ENCODE measurements around the gene KNOP1. TPM values are rescaled to one million over a fixed set of nuclear protein-coding genes. Genes with fewer than 3 reads are reported as not detected.

Gene KNOP1
- total RNA-seq, 1 donor, result 10.1 TPM

DNA sequence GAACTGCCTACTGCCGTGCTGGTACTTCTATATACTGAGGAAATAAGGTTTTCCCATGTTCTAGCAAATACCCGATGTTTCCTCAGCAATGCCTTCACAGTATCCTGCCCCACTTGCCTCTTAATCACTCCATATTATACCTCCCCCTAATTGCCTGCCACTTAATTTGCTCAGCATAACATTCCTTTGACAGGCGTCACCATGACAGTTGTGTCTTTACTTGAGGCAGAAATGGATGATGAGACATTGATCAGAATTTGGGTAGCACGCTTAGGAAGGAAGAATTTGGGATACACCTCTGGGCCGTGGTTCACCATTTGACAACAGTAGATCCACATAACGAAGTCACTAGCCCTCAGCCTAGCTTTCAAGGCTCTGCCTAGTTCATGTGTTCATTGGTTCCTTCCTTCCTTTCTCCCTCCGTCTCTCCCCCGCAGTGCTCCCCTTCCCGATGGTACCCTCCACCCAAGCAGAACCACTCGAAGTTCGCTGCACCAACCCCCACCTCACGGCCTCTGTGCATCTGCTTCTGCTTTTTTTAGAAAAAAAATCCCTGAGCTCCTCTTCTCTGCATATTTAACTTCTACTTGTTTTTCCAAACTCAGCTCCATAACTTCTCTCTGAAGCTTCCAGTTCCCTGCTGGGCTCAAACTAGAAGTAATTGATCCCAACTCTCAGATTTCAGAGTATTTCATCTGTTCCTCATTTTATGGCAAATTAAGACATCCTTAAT lies 19.4 kb upstream of the KNOP1 start:
- Histone ChIP-seq H3K4me2 (ENCODE audit: insufficient read depth, low read length) (no peak overlapping the region), H2AFZ (ENCODE audit: low read length) (no peak overlapping the region), H3K4me1 (ENCODE audit: insufficient read depth, low read length) (no peaks in the 10 kb centered on the region), H3K79me2 (ENCODE audit: insufficient read depth, low read length) (no peaks in the 10 kb centered on the region), H3K36me3 (ENCODE audit: insufficient read depth, low read length) (no peaks in the 10 kb centered on the region), H3K27ac (ENCODE audit: low read depth, low read length) (no peak overlapping the region), H4K20me1 (ENCODE audit: insufficient read depth, low read length) (no peaks in the 10 kb centered on the region), H3K27me3 (ENCODE audit: insufficient read depth, low read length) (no peaks in the 10 kb centered on the region), H3K9me3 (ENCODE audit: low read depth, low read length) (no peaks in the 10 kb centered on the region), H3K4me3 (ENCODE audit: insufficient read depth, low read length) (no peak overlapping the region)
- TF ChIP-seq, protein P1, sequence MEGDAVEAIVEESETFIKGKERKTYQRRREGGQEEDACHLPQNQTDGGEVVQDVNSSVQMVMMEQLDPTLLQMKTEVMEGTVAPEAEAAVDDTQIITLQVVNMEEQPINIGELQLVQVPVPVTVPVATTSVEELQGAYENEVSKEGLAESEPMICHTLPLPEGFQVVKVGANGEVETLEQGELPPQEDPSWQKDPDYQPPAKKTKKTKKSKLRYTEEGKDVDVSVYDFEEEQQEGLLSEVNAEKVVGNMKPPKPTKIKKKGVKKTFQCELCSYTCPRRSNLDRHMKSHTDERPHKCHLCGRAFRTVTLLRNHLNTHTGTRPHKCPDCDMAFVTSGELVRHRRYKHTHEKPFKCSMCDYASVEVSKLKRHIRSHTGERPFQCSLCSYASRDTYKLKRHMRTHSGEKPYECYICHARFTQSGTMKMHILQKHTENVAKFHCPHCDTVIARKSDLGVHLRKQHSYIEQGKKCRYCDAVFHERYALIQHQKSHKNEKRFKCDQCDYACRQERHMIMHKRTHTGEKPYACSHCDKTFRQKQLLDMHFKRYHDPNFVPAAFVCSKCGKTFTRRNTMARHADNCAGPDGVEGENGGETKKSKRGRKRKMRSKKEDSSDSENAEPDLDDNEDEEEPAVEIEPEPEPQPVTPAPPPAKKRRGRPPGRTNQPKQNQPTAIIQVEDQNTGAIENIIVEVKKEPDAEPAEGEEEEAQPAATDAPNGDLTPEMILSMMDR (IDR thresholded peaks at IDR 0.05; ENCODE audit: extremely low read depth, low read depth, low read length), result no peak
- no peak for DNase-seq (ENCODE audit: insufficient read length, low spot score, missing footprints)

- H3K27ac ChIP-seq (ENCODE audit: low read depth, low read length), result no peak overlapping the region
- H3K4me3 ChIP-seq (ENCODE audit: insufficient read depth, low read length), result no peak overlapping the region
- no peaks in the 10 kb centered on the region for H3K9me3 ChIP-seq (ENCODE audit: low read depth, low read length)
- no peaks in the 10 kb centered on the region for H3K27me3 ChIP-seq (ENCODE audit: insufficient read depth, low read length)
- TF ChIP-seq, protein P1 (IDR thresholded peaks at IDR 0.05; ENCODE audit: extremely low read depth, low read depth, low read length), result no peak
- DNase-seq (ENCODE audit: insufficient read length, low spot score, missing footprints), result no peak
- no peaks in the 10 kb centered on the region for H3K79me2 ChIP-seq (ENCODE audit: insufficient read depth, low read length)
- no peaks in the 10 kb centered on the region for H3K36me3 ChIP-seq (ENCODE audit: insufficient read depth, low read length)
- H3K4me2 ChIP-seq (ENCODE audit: insufficient read depth, low read length), result no peak overlapping the region
- no peak overlapping the region for H2AFZ ChIP-seq (ENCODE audit: low read length)
- no peaks in the 10 kb centered on the region for H4K20me1 ChIP-seq (ENCODE audit: insufficient read depth, low read length)
- no peaks in the 10 kb centered on the region for H3K4me1 ChIP-seq (ENCODE audit: insufficient read depth, low read length)
These were observed 17.2 kb upstream of the KNOP1 start for GRCh38 chr16:19735074-19735867.

GRCh38 chr16:19733551-19733950 lies 15.5 kb upstream of the KNOP1 start:
- TF ChIP-seq, protein P1 (IDR thresholded peaks at IDR 0.05; ENCODE audit: extremely low read depth, low read depth, low read length), result no peak
- H3K36me3 ChIP-seq (ENCODE audit: insufficient read depth, low read length), result no peaks in the 10 kb centered on the region
- DNase-seq (ENCODE audit: insufficient read length, low spot score, missing footprints), result no peak

DNA sequence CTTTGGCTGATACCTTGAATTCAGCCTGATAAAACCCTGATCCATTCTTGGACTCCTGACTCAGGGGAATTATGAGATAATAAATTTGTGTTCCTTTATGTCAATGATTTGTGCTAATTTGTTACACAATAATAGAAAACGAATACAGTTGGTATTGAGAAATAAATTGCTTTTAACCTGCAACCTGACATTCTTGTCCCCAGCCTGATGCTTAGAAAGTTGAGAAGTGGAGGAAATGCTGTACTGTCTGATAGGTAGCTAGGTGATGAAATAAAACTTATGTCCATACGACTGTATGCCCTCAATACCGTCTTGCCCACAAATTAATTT lies 10.6 kb upstream of the KNOP1 start:
- no peaks in the 10 kb centered on the region for H3K36me3 ChIP-seq (ENCODE audit: insufficient read depth, low read length)
- no peak overlapping the region for H2AFZ ChIP-seq (ENCODE audit: low read length)
- H3K4me3 ChIP-seq (ENCODE audit: insufficient read depth, low read length), result no peak overlapping the region
- H3K9me3 ChIP-seq (ENCODE audit: low read depth, low read length), result no peaks in the 10 kb centered on the region
- no peaks in the 10 kb centered on the region for H3K4me1 ChIP-seq (ENCODE audit: insufficient read depth, low read length)
- no peak overlapping the region for H3K27ac ChIP-seq (ENCODE audit: low read depth, low read length)
- no peak overlapping the region for H3K4me2 ChIP-seq (ENCODE audit: insufficient read depth, low read length)
- TF ChIP-seq, protein P1 (IDR thresholded peaks at IDR 0.05; ENCODE audit: extremely low read depth, low read depth, low read length), result no peak
- H4K20me1 ChIP-seq (ENCODE audit: insufficient read depth, low read length), result no peaks in the 10 kb centered on the region
- DNase-seq (ENCODE audit: insufficient read length, low spot score, missing footprints), result no peak
- no peaks in the 10 kb centered on the region for H3K27me3 ChIP-seq (ENCODE audit: insufficient read depth, low read length)
- H3K79me2 ChIP-seq (ENCODE audit: insufficient read depth, low read length), result no peaks in the 10 kb centered on the region

More at GRCh38 chr16:19733551-19733950, 15.5 kb upstream of the KNOP1 start:
- no peak overlapping the region for H2AFZ ChIP-seq (ENCODE audit: low read length)
- no peaks in the 10 kb centered on the region for H3K79me2 ChIP-seq (ENCODE audit: insufficient read depth, low read length)
- no peaks in the 10 kb centered on the region for H3K4me1 ChIP-seq (ENCODE audit: insufficient read depth, low read length)
- H4K20me1 ChIP-seq (ENCODE audit: insufficient read depth, low read length), result no peaks in the 10 kb centered on the region
- no peaks in the 10 kb centered on the region for H3K27me3 ChIP-seq (ENCODE audit: insufficient read depth, low read length)
- no peak overlapping the region for H3K27ac ChIP-seq (ENCODE audit: low read depth, low read length)
- H3K4me2 ChIP-seq (ENCODE audit: insufficient read depth, low read length), result no peak overlapping the region
- no peak overlapping the region for H3K4me3 ChIP-seq (ENCODE audit: insufficient read depth, low read length)
- no peaks in the 10 kb centered on the region for H3K9me3 ChIP-seq (ENCODE audit: low read depth, low read length)

Measured in osteoblast (primary cell).